HL-60/S4 treated with retinoic acid at 250 ng/mL for 4 days and 3 days (cell line): ENCODE results near the gene KCNN3.

ENCODE experiments used
- in situ Hi-C: fragments of 300-500 bp; cut with MboI; formaldehyde crosslinking; loops from 2 replicates; pipeline ENCODE4 v1.7.0; 2022; ENCODE audit warnings: low sequenced_read_pairs

The KCNN3 gene

GRCh38 chr1:154755858-154756730, 114.0 kb downstream of the KCNN3 start:
- in situ Hi-C loops = no loop called here

- in situ Hi-C loops = no loop called here
Observed at GRCh38 chr1:154753426-154753825, 116.7 kb downstream of the KCNN3 start.

GRCh38 chr1:154752273-154753030, 117.6 kb downstream of the KCNN3 start:
- in situ Hi-C loops = no loop called here

- in situ Hi-C loops = no loop called here
Observed at GRCh38 chr1:154751690-154752089, 118.4 kb downstream of the KCNN3 start.

GRCh38 chr1:154750681-154751665, 119.1 kb downstream of the KCNN3 start:
- in situ Hi-C loops = no loop called here

GRCh38 chr1:154749078-154749760, 120.9 kb downstream of the KCNN3 start:
- in situ Hi-C loops = no loop called here

GRCh38 chr1:154748405-154748775, 121.7 kb downstream of the KCNN3 start:
- in situ Hi-C loops = no loop called here

GRCh38 chr1:154747740-154748404, 122.2 kb downstream of the KCNN3 start:
- in situ Hi-C loops = no loop called here

GRCh38 chr1:154747380-154747739, 122.7 kb downstream of the KCNN3 start:
- in situ Hi-C loops = no loop called here

- in situ Hi-C loops = no loop called here
Observed at GRCh38 chr1:154746622-154747299, 123.3 kb downstream of the KCNN3 start.

GRCh38 chr1:154745750-154746425, 124.2 kb downstream of the KCNN3 start:
- in situ Hi-C loops = no loop called here

- in situ Hi-C loops = no loop called here
Observed at GRCh38 chr1:154745286-154745731, 124.8 kb downstream of the KCNN3 start.

GRCh38 chr1:154744352-154745035, 125.6 kb downstream of the KCNN3 start:
- in situ Hi-C loops = no loop called here

- in situ Hi-C loops = no loop called here
Observed at GRCh38 chr1:154743526-154744036, 126.5 kb downstream of the KCNN3 start.

GRCh38 chr1:154742606-154743005, 127.5 kb downstream of the KCNN3 start:
- in situ Hi-C loops = no loop called here

GRCh38 chr1:154741741-154742495, 128.2 kb downstream of the KCNN3 start:
- in situ Hi-C loops = no loop called here

- in situ Hi-C loops = no loop called here
Observed at GRCh38 chr1:154741327-154741726, 128.8 kb downstream of the KCNN3 start.
